ENCODE results near the gene TCTN1.

TCTN1 gene

DNA sequence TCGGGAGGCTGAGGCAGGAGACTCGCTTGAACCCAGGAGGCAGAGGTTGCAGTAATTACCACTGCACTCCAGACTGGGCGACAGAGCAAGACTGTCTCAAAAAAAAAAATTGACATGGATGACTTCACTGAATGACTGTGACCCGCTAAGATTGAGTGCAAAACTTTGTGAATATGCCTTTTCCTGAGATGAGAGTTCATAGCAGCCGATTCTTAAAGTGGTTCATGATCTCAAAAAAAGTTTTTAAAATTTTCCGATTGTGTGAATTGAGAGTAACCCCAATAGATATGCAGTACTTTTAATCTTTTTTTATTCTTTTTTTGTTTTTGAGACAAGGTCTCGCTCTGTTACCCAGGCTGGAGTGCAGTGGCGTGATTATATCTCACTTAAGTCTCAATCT, 1.2 kb downstream of the TCTN1 start:
- TF ChIP-seq, protein P1, sequence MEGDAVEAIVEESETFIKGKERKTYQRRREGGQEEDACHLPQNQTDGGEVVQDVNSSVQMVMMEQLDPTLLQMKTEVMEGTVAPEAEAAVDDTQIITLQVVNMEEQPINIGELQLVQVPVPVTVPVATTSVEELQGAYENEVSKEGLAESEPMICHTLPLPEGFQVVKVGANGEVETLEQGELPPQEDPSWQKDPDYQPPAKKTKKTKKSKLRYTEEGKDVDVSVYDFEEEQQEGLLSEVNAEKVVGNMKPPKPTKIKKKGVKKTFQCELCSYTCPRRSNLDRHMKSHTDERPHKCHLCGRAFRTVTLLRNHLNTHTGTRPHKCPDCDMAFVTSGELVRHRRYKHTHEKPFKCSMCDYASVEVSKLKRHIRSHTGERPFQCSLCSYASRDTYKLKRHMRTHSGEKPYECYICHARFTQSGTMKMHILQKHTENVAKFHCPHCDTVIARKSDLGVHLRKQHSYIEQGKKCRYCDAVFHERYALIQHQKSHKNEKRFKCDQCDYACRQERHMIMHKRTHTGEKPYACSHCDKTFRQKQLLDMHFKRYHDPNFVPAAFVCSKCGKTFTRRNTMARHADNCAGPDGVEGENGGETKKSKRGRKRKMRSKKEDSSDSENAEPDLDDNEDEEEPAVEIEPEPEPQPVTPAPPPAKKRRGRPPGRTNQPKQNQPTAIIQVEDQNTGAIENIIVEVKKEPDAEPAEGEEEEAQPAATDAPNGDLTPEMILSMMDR (IDR thresholded peaks at IDR 0.05; ENCODE audit: extremely low read depth, missing control alignments) = no peak
- DNase-seq (ENCODE audit: low spot score) = no peak

DNA sequence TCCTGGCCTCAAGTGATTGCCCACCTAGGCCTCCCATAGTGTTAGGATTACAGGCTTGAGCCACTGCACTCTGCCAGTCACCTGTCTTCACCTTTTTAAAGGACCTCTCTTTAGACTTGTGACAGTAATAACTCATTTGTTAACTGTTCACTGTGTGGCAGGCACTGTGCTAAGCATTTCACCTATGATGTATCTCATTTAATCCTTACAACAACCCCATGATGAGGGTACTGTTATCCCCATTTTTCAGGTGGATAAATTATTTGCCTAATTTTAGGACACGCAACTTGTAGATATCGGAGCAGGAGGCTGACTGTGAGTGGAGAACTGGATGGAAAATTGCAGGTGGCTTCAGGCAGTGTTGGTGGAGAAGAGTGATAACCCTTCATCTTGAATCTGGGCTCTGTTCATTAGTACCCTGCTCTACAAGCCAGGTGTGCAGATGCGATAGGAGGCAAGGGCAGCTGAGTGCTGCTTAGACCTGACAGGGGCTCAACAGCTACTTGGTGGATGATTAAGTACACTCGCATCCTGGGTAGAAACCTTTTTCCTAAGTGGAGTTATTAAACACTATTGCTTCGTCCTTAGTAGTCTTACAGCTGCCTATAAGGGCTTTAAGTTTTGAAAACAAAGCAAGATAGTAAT, 2.7 kb downstream of the TCTN1 start:
- no peak for DNase-seq (ENCODE audit: low spot score)
- TF ChIP-seq, protein P1 (IDR thresholded peaks at IDR 0.05; ENCODE audit: extremely low read depth, missing control alignments) = no peak

DNA sequence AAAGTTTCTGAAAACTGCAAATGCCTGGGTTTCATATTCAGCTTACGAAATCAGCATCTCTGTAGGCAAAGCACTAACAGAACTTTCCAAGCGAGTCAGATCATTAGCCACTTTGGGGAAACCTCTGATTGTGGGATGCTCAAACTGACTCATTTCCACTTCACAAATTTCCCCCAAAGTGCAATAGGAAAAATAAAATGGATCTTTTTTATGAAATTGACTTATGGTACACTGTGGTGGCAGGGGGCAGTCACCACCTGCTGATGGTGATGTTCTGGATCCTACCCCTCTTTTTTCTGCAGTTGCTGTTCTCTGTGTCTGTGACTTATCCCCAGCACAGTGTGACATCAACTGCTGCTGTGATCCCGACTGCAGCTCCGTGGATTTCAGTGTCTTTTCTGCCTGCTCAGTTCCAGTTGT, 5.6 kb downstream of the TCTN1 start:
- TF ChIP-seq, protein P1 (IDR thresholded peaks at IDR 0.05; ENCODE audit: extremely low read depth, missing control alignments) = no peak
- DNase-seq (ENCODE audit: low spot score) = peak; percentile 48

DNA sequence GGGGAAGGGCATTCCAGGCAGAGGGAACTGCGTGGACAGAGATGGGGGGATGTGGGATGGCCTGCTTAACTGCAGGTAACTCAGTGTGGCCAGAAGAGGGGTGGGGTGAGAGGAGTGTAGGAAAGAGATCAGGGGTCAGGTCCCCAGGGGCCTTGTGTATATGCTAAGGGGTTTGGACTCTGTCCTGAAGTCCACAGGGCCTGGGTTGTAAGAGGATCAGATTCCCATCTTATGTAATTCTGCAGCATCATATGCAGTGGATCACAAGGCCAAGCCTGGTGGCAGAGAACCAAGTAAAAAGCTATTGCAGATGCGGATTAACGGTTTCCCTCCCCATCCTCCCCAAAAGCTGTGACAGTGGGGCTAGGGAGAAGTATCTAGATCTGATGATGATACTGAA, 8.7 kb downstream of the TCTN1 start:
- TF ChIP-seq, protein P1 (IDR thresholded peaks at IDR 0.05; ENCODE audit: extremely low read depth, missing control alignments) = no peak
- no peak for DNase-seq (ENCODE audit: low spot score)

DNA sequence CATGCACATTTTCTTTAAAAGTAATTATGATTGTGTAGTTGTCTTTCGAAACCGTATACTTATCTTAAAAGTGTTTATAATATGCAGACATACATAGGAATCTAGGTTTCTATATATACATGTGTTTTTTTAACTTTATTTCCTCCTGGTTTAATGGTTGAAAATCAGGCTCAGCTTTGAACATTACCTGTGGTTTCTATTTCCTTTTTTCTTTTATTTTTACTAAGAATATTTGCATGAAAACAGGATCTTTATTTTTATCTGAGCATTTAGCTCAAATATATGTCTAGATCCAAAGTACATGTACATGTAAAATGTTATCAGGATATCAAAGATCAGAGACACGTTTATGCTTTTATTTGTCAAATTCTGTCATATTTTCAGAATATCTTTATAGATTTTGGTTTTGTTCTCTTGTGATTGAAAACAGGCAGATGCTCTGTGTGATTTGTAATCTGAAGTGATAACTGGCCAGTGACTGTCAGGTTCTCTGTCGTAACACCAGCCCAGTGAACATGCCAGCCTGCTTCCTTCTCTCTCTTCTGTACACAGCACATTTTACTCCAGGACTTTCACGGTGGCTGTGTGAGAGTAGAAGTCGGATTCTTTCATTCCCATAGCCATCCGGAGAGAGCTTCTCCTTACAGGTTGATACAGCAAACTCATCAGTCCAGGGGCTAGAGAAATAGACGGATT, 13.7 kb downstream of the TCTN1 start:
- DNase-seq (ENCODE audit: low spot score) = no peak
- TF ChIP-seq, protein P1 (IDR thresholded peaks at IDR 0.05; ENCODE audit: extremely low read depth, missing control alignments) = no peak

DNA sequence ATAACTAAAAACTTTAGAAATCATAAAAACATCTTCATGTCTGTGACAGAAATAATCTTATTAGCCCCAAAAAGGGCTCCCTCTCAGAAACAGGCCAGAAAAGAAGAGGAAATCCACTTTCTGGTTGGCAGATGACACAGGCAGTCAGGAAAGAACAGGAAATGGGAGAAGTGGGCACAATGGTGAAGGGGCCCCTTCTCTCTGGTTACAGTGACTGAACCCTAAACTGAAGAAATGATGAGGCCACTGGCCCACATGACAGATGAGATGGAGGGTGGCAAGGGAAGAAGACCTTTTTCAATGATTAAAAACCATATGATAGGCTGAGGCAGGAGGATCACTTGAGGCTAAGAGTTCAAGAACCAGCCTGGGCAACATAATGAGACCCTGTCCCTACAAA, 21.1 kb downstream of the TCTN1 start:
- TF ChIP-seq, protein P1 (IDR thresholded peaks at IDR 0.05; ENCODE audit: extremely low read depth, missing control alignments) = no peak
- DNase-seq (ENCODE audit: low spot score) = no peak

DNA sequence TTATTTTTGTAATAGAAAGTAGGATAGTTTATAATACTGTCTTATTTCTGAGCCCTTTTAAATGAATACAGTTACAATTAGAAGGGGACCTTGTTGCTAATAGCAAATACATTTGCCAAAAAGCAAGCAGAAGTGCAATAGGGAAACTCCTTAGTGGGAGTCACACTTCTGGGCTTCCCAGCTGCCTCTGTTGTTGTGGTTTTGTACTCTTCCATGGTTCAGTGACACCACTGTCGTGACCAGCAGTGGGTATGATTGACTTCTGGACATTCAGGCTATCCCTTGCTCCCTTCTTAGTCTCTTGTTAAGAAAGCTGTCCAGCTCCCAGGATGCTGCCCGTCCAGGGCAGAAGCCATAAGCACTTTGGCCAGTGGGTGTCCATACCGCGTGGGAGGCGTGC, 22.6 kb downstream of the TCTN1 start:
- DNase-seq (ENCODE audit: low spot score) = peak; percentile 31

More for the DNA sequence above, 22.6 kb downstream of the TCTN1 start:
- TF ChIP-seq, protein P1 (IDR thresholded peaks at IDR 0.05; ENCODE audit: extremely low read depth, missing control alignments) = no peak
